Subcutaneous abdominal adipose tissue (tissue), 5 donors: ENCODE measurements around the gene MAGI1.
"Not testable (repeated sequence)": the region's sequence is repeated elsewhere in the genome, so short reads cannot be mapped to it uniquely, and the experiment has no call there.

Experiments used
- H3K27ac ChIP-seq: one replicate; pipeline ENCODE4 v1.7.0; 2013; ENCODE audit warnings: low read depth, mild to moderate bottlenecking, inconsistent platforms, low read length, moderate library complexity
- H3K27me3 ChIP-seq, 5 donors: one replicate each; pipeline ENCODE4 v1.7.0; 2013; ENCODE audit warnings: low read length in 5 of 5, inconsistent platforms in 1 of 5; ENCODE audit not compliant: control insufficient read depth in 5 of 5, insufficient read depth in 4 of 5
- H3K36me3 ChIP-seq, 5 donors: one replicate each; pipeline ENCODE4 v1.7.0; 2013; ENCODE audit warnings: low read length in 5 of 5; ENCODE audit not compliant: control insufficient read depth in 5 of 5, insufficient read depth in 5 of 5
- H3K4me1 ChIP-seq, 5 donors: one replicate each; pipeline ENCODE4 v1.7.0; 2013; ENCODE audit warnings: low read length in 5 of 5, mild to moderate bottlenecking in 3 of 5, moderate library complexity in 1 of 5; ENCODE audit not compliant: control insufficient read depth in 5 of 5, insufficient read depth in 5 of 5
- H3K4me3 ChIP-seq, 5 donors: one replicate each; pipeline ENCODE4 v1.7.0; 2013; ENCODE audit warnings: low read length in 5 of 5, low read depth in 1 of 5
- H3K9ac ChIP-seq, 5 donors: one replicate each; pipeline ENCODE4 v1.7.0; 2013; ENCODE audit warnings: low read length in 5 of 5, mild to moderate bottlenecking in 4 of 5, moderate library complexity in 3 of 5
- H3K9me3 ChIP-seq, 5 donors: one replicate each; pipeline ENCODE4 v1.7.0; 2013; ENCODE audit warnings: low read length in 5 of 5; ENCODE audit not compliant: control insufficient read depth in 5 of 5
- donor health status: healthy.
- donor health status: healthy.
- donor health status: healthy.
- donor health status: healthy.
- donor health status: healthy.

MAGI1 gene

DNA sequence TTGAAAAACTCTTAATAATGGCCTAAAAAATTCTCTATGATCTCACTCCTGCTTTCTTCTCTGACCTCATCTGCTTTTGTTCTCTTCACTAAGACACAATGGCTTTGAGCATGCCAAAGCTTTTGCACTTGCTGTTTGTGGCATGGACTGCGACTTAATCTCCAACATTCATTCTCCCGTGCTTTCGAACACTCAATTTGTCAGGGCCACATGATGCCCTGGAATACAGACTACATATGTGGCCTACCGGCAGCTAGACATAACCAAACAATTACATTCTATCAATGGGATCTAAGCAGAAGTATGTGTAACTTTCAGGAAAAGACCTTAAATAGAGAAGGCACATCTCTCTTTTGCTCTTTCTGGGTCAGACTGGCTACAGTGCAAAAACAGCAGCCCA, 506.5 kb downstream of the MAGI1 start:
- Histone ChIP-seq H3K9me3 (no peaks in the 10 kb centered on the region), H3K27me3 (no peaks in the 10 kb centered on the region), H3K27ac (no peak overlapping the region), H3K4me3 (no peak overlapping the region), H3K36me3 (no peaks in the 10 kb centered on the region), H3K4me1 (peaks cover 0 to 16% (median 10%) of the 10 kb centered on the region in 5 donors), H3K9ac (no peak overlapping the region)

DNA sequence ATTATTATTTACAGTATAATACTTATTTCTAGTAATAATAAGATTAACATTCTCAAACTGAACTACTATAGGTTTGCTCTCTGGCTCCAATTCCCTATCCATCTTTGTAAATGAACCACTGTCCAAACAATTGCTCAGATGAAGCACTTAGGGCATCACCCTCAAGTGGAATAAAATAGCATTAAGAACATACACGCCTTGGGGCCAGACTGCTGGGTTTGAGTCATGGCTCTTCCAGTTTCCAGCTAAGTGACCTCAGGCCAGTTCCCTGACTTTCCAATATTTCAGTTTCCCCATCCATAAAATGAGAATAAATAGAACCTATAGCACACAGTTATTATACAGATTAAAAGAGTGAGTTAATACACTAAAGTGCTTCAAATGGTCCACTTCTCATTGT, 507.2 kb downstream of the MAGI1 start:
- Histone ChIP-seq H3K27ac (no peak overlapping the region), H3K9ac (no peak overlapping the region), H3K36me3 (no peaks in the 10 kb centered on the region), H3K4me3 (no peak overlapping the region), H3K4me1 (peaks cover 0 to 16% (median 10%) of the 10 kb centered on the region in 5 donors), H3K27me3 (no peaks in the 10 kb centered on the region), H3K9me3 (no peaks in the 10 kb centered on the region)

DNA sequence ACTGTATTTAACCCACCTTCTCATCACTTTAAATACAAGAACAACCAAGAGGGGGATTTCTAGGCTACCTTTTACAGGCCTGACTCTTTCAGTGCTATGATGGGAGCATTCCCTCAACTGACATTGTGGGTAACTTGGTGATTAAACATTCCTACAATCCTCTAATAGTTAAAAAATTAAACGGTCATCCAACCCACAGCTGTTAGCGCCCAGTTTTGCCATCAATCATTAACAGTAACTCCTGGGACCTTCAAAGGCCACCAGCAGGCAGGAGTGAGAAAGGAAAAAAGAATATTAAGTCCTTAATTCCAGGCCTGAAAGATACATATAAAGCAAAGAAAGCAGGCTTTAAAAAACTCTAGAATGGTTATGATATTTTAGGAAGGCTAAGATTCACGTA, 512.1 kb downstream of the MAGI1 start:
- no peaks in the 10 kb centered on the region for H3K36me3 ChIP-seq
- no peak overlapping the region for H3K27ac ChIP-seq
- no peak overlapping the region for H3K9ac ChIP-seq
- H3K27me3 ChIP-seq = no peaks in the 10 kb centered on the region
- H3K9me3 ChIP-seq = no peaks in the 10 kb centered on the region
- no peak overlapping the region for H3K4me3 ChIP-seq
- peaks cover 0 to 4% (median 0%) of the 10 kb centered on the region in 5 donors for H3K4me1 ChIP-seq

DNA sequence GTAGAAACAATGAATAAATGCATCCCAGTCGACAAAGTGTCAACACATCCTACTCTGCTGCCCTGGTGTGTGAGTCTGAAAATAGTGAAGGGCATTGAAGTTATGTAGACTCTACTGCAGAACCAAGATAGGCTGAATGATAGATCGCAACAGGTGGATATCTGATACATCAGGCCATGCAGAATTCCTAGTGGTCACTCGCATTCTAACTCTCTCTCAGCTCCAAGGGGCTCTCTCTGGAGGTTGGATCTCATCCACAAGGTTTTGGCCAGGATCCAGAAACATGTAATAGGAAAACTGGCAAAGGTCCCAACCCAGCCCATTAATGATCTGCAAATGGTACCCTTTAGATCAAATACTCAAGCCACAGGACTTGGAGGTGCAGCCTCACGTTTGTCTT, 514.1 kb downstream of the MAGI1 start:
- Histone ChIP-seq H3K4me1 (peaks cover 0 to 4% (median 0%) of the 10 kb centered on the region in 5 donors), H3K4me3 (no peak overlapping the region), H3K27ac (no peak overlapping the region), H3K9me3 (no peaks in the 10 kb centered on the region), H3K9ac (no peak overlapping the region), H3K36me3 (no peaks in the 10 kb centered on the region), H3K27me3 (no peaks in the 10 kb centered on the region)

DNA sequence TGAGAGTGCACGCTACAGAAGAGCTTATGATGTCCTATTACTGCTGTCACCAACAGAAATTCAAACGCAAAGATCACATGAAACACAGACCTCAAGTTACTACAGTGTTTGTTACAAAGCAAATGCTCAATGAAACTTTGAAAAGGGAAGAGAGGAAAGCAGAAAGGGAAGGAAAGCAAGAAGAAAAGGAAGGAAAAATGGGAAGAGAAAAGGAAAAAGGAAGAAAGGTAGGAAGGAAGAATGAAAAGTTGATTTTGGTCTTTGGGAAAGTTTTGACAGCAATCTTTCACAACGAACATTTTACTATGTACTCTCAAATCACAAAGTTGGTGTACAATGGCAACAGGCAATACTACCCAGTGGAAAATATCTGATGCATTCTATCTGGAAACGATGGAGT, 514.8 kb downstream of the MAGI1 start:
- no peak overlapping the region for H3K9ac ChIP-seq
- H3K27me3 ChIP-seq = no peaks in the 10 kb centered on the region
- H3K27ac ChIP-seq = no peak overlapping the region
- peaks cover 0 to 4% (median 0%) of the 10 kb centered on the region in 5 donors for H3K4me1 ChIP-seq
- H3K36me3 ChIP-seq = no peaks in the 10 kb centered on the region
- no peaks in the 10 kb centered on the region for H3K9me3 ChIP-seq
- no peak overlapping the region for H3K4me3 ChIP-seq

DNA sequence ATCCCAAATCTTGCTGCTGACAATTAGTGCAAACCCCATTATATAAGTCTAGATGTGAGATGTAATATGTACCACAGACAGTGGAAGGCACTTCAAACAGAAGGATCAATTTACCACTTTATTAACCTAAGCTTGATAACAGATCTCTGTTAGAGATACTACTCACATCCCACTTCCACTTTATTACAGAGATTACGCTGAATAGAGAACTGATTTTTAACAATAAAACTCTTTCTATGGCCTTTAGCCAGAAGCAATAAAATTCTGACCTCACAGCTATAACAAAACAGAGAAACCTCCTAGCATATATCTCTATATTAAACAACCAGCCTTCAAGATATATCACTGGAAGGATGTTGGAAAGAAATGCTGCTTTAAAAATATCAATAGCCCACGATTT, 517.7 kb downstream of the MAGI1 start:
- Histone ChIP-seq H3K27ac (no peak overlapping the region), H3K36me3 (no peaks in the 10 kb centered on the region), H3K4me1 (peaks cover 0 to 4% (median 0%) of the 10 kb centered on the region in 5 donors), H3K27me3 (no peaks in the 10 kb centered on the region), H3K4me3 (no peak overlapping the region), H3K9ac (no peak overlapping the region), H3K9me3 (no peaks in the 10 kb centered on the region)

DNA sequence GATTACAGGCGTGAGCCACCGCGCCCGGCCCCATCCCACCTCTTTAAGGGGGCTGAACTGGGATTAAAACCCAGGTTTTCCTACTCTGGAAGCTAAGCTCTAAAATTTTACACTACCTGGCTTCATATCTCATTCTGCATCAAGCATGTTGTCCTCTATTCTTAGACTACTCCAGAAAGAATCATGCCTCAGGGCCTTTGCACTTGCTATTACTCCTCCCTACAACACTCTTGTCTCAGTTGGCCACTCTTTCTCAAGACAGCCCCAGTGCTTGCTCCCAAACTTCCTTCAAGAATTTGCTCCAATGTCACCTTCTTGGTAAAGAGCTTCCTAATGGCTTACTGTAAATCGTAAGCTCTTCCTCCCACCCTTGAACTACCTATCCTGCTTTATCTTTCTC, 521.7 kb downstream of the MAGI1 start:
- no peak overlapping the region for H3K27ac ChIP-seq
- H3K36me3 ChIP-seq = no peaks in the 10 kb centered on the region
- no peaks in the 10 kb centered on the region for H3K9me3 ChIP-seq
- no peaks in the 10 kb centered on the region for H3K27me3 ChIP-seq
- H3K4me1 ChIP-seq = no peaks in the 10 kb centered on the region
- no peak overlapping the region for H3K4me3 ChIP-seq
- no peak overlapping the region for H3K9ac ChIP-seq

DNA sequence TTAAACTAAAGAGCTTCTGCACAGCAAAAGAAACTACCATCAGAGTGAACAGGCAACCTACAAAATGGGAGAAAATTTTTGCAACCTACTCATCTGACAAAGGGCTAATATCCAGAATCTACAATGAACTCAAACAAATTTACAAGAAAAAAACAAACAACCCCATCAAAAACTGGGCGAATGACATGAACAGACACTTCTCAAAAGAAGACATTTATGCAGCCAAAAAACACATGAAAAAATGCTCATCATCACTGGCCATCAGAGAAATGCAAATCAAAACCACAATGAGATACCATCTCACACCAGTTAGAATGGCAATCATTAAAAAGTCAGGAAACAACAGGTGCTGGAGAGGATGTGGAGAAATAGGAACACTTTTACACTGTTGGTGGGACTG, 524.4 kb downstream of the MAGI1 start:
- not testable (repeated sequence) for H3K9ac ChIP-seq, H3K9me3 ChIP-seq, H3K4me3 ChIP-seq, H3K36me3 ChIP-seq, H3K4me1 ChIP-seq, H3K27me3 ChIP-seq, H3K27ac ChIP-seq

DNA sequence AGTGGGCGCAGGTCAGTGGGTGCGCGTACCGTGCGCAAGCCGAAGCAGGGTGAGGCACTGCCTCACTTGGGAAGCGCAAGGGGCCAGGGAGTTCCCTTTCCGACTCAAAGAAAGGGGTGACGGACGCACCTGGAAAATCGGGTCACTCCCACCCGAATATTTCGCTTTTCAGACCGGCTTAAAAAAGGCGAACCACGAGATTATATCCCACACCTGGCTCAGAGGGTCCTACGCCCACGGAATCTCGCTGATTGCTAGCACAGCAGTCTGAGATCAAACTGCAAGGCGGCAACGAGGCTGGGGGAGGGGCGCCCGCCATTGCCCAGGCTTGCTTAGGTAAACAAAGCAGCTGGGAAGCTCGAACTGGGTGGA, 529.3 kb downstream of the MAGI1 start:
- H3K9ac ChIP-seq, H3K27ac ChIP-seq, H3K36me3 ChIP-seq, H3K4me3 ChIP-seq, H3K27me3 ChIP-seq, H3K4me1 ChIP-seq, H3K9me3 ChIP-seq: not testable (repeated sequence)

DNA sequence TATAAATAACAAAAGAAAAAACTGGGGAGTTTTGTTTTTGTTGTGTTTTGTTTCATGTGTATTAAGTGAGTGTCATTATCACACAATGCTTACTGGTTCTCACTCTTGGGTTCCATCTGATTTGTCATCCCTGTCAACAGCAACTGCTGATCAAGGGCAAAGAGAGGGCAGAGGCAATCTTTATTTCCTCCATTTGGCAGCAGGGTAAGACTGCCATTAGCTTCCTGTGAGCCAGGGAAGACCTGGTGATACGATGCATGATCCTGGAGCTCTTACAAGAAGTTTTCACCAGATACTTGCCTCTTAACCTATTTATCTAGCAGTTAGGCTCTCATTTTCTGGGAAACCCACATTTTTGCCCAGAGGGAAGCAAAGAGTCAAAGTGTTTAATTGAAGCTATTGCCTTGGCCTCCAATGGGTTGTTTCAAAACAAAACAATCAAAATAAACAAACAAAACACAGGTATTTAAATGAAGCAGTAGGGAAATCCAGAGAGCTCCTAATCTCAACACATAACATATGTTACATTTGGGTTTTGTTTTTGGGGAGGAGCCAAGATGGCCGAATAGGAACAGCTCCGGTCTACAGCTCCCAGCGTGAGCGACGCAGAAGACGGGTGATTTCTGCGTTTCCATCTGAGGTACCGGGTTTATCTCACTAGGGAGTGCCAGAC, 529.8 kb downstream of the MAGI1 start:
- Histone ChIP-seq H3K9me3 (no peaks in the 10 kb centered on the region), H3K27me3 (no peaks in the 10 kb centered on the region), H3K4me3 (no peak overlapping the region), H3K36me3 (no peaks in the 10 kb centered on the region), H3K9ac (no peak overlapping the region), H3K4me1 (no peaks in the 10 kb centered on the region), H3K27ac (no peak overlapping the region)

DNA sequence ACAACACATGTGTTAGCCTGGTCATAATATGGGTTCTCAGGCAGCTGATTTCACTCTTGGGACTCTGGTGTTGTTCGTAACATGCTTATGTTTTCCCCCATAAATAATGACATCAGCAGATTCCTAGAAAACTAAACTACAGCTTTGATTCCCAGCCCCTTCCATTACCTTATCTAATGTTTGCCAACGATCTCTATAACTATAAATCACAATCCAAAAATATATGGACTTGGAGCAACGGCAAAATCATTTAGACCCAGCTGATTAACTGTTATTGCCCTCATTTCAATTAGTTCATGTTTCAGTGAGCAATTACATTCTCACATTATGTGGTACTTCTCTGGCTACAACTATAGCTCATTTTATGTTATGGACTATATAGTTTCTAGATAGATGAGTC, 531.3 kb downstream of the MAGI1 start:
- Histone ChIP-seq H3K4me1 (no peaks in the 10 kb centered on the region), H3K27me3 (no peaks in the 10 kb centered on the region), H3K36me3 (no peaks in the 10 kb centered on the region), H3K9ac (no peak overlapping the region), H3K4me3 (no peak overlapping the region), H3K9me3 (no peaks in the 10 kb centered on the region), H3K27ac (no peak overlapping the region)
